Measurements from ENCODE around the gene SLIT3.

The SLIT3 gene

GRCh38 chr5:168740092-168740800 lies 560.7 kb downstream of the SLIT3 start:
- Mint-ChIP-seq H3K27me3 (ENCODE audit: low read depth, poor library complexity) (peaks cover 8% of the 10 kb centered on the region), H3K36me3 (ENCODE audit: low read depth) (peaks cover 27% of the 10 kb centered on the region), H3K9me3 (peaks cover 19% of the 10 kb centered on the region), H3K27ac (peak overlapping the region; percentile 64), H3K4me3 (no peak overlapping the region), H3K4me1 (peaks cover 26% of the 10 kb centered on the region)
- DNase-seq: no peak
- TF ChIP-seq CTCF (IDR thresholded peaks at IDR 0.05): no peak

GRCh38 chr5:168737066-168737465 lies 563.9 kb downstream of the SLIT3 start:
- no peak overlapping the region for H3K4me3 Mint-ChIP-seq
- peaks cover 12% of the 10 kb centered on the region for H3K27me3 Mint-ChIP-seq (ENCODE audit: low read depth, poor library complexity)
- no peak for DNase-seq
- peaks cover 37% of the 10 kb centered on the region for H3K4me1 Mint-ChIP-seq
- peaks cover 6% of the 10 kb centered on the region for H3K36me3 Mint-ChIP-seq (ENCODE audit: low read depth)
- peaks cover 3% of the 10 kb centered on the region for H3K9me3 Mint-ChIP-seq
- H3K27ac Mint-ChIP-seq: no peak overlapping the region
- no peak for TF ChIP-seq CTCF (IDR thresholded peaks at IDR 0.05)

- Mint-ChIP-seq H3K9me3 (peaks cover 9% of the 10 kb centered on the region), H3K36me3 (ENCODE audit: low read depth) (peaks cover 13% of the 10 kb centered on the region), H3K27me3 (ENCODE audit: low read depth, poor library complexity) (peaks cover 12% of the 10 kb centered on the region), H3K4me1 (peaks cover 37% of the 10 kb centered on the region), H3K27ac (no peak overlapping the region), H3K4me3 (no peak overlapping the region)
- no peak for TF ChIP-seq CTCF (IDR thresholded peaks at IDR 0.05)
- DNase-seq: no peak
These were observed 564.6 kb downstream of the SLIT3 start for GRCh38 chr5:168736281-168736831.

- peaks cover 22% of the 10 kb centered on the region for H3K36me3 Mint-ChIP-seq (ENCODE audit: low read depth)
These were observed 566.2 kb downstream of the SLIT3 start for GRCh38 chr5:168734620-168735300.

GRCh38 chr5:168734119-168734518 lies 566.8 kb downstream of the SLIT3 start:
- Mint-ChIP-seq H3K36me3 (ENCODE audit: low read depth) (peaks cover 26% of the 10 kb centered on the region), H3K27ac (no peak overlapping the region), H3K4me3 (no peak overlapping the region), H3K9me3 (peaks cover 31% of the 10 kb centered on the region), H3K4me1 (peaks cover 25% of the 10 kb centered on the region), H3K27me3 (ENCODE audit: low read depth, poor library complexity) (peaks cover 13% of the 10 kb centered on the region)
- no peak for TF ChIP-seq CTCF (IDR thresholded peaks at IDR 0.05)
- no peak for DNase-seq

More at GRCh38 chr5:168734620-168735300, 566.2 kb downstream of the SLIT3 start:
- H3K4me1 Mint-ChIP-seq: peaks cover 25% of the 10 kb centered on the region
- no peak overlapping the region for H3K4me3 Mint-ChIP-seq
- H3K27me3 Mint-ChIP-seq (ENCODE audit: low read depth, poor library complexity): peaks cover 15% of the 10 kb centered on the region
- no peak for TF ChIP-seq CTCF (IDR thresholded peaks at IDR 0.05)
- H3K9me3 Mint-ChIP-seq: peaks cover 24% of the 10 kb centered on the region
- no peak for DNase-seq
- H3K27ac Mint-ChIP-seq: no peak overlapping the region

Measured in nephron progenitor cell (in vitro differentiated cells).